Activated T-cell treated with anti-CD3 and anti-CD28 coated beads, Interleukin-2, amount 50 U/mL, for 48 hours (primary cell): ENCODE results near the gene TCOF1.

Experiments used
- DNase-seq, 2 experiments: peaks; one replicate each; pipeline ENCODE4 v3.0.0-alpha.2; 2020

TCOF1 gene, protein sequence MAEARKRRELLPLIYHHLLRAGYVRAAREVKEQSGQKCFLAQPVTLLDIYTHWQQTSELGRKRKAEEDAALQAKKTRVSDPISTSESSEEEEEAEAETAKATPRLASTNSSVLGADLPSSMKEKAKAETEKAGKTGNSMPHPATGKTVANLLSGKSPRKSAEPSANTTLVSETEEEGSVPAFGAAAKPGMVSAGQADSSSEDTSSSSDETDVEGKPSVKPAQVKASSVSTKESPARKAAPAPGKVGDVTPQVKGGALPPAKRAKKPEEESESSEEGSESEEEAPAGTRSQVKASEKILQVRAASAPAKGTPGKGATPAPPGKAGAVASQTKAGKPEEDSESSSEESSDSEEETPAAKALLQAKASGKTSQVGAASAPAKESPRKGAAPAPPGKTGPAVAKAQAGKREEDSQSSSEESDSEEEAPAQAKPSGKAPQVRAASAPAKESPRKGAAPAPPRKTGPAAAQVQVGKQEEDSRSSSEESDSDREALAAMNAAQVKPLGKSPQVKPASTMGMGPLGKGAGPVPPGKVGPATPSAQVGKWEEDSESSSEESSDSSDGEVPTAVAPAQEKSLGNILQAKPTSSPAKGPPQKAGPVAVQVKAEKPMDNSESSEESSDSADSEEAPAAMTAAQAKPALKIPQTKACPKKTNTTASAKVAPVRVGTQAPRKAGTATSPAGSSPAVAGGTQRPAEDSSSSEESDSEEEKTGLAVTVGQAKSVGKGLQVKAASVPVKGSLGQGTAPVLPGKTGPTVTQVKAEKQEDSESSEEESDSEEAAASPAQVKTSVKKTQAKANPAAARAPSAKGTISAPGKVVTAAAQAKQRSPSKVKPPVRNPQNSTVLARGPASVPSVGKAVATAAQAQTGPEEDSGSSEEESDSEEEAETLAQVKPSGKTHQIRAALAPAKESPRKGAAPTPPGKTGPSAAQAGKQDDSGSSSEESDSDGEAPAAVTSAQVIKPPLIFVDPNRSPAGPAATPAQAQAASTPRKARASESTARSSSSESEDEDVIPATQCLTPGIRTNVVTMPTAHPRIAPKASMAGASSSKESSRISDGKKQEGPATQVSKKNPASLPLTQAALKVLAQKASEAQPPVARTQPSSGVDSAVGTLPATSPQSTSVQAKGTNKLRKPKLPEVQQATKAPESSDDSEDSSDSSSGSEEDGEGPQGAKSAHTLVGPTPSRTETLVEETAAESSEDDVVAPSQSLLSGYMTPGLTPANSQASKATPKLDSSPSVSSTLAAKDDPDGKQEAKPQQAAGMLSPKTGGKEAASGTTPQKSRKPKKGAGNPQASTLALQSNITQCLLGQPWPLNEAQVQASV (N-terminal part only)

GRCh38 chr5:150357326-150358260 is at the start of gene TCOF1:
TSS of gene TCOF1 (plus strand) at chr5:150357697. CDS start at chr5:150357747, 50 bp downstream.
- peak; percentile 99 for DNase-seq

DNA sequence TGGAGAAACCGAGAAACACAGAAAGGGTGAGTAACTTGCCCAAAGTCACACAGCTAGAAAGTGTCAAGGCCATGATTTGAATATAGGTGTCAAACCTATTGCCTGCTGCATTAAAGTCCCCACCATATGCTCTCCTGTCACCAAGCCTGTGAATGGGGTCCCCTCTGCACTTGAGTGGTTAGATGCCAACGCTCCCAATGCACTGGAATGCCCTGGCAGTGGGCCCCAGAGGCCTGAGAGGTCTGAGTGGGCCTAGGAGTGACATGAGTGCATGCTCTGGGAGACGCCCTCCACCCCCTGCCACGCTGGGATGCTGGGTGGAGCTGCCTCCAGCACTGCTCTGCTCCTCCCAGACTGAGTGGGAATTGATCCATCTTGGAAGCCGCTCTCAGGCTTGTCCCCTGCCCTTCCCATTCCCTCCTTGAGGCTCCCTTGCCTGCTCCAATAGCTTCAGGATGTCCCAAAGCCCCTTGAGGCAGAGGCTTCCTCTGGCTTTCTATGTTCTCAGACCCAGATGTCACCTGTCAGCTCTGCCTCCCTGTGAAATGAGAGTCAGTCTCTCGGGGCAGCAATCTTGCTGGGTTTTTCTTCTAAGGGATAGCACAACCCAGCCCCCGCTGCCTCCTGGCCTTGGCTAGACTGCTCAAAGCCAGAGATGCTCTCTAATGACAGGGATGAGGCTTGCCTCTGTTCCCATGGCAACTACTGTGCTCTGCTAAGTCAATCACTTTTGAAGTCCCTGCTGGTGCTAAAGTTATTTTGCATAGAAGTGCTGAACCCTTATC is 48.2 kb upstream of the TCOF1 start:
- DNase-seq, result no peak

DNA sequence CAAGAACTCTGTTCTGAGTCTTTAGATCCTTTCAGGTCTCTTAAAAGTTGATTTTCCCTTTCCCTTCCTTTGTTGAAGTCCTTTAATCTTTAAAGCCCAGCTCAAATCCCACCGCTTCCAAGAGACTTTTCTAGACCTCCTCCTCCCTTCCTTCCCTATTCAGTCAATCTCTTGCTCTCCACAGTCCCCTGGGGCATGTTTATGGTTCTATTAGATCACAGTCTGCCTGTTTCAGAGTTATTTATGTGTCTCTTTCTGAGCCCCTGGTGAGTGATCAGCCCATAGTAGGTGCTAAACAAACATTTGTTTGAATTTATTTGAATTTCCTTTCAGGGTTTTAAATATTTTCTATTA is 47.6 kb upstream of the TCOF1 start:
- DNase-seq, result no peak

- DNase-seq, result no peak
These were observed 47.3 kb upstream of the TCOF1 start for GRCh38 chr5:150310246-150310645.

- DNase-seq, result no peak
These were observed 46.3 kb upstream of the TCOF1 start for GRCh38 chr5:150311015-150311692.

GRCh38 chr5:150312518-150312917 is 45.0 kb upstream of the TCOF1 start:
- DNase-seq, result no peak

DNA sequence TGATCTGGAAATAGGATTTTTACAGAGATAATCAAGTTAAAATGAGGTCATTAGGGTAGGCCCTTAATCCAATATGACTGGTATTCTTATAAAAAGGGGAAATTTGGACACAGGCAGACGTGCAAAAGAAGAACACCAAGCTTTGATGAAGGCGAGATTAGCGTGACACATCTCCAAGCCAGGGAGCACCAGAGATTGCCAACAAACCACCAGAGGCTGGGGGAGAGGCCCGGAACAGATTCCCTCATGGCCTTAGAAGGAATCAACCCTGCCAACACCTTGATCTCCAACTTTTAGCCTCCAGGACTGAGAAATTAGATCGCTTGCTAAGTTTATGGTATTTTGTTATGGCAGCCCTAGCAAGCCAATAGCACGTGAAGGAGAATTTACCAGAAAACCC is 44.0 kb upstream of the TCOF1 start:
- DNase-seq, result no peak

DNA sequence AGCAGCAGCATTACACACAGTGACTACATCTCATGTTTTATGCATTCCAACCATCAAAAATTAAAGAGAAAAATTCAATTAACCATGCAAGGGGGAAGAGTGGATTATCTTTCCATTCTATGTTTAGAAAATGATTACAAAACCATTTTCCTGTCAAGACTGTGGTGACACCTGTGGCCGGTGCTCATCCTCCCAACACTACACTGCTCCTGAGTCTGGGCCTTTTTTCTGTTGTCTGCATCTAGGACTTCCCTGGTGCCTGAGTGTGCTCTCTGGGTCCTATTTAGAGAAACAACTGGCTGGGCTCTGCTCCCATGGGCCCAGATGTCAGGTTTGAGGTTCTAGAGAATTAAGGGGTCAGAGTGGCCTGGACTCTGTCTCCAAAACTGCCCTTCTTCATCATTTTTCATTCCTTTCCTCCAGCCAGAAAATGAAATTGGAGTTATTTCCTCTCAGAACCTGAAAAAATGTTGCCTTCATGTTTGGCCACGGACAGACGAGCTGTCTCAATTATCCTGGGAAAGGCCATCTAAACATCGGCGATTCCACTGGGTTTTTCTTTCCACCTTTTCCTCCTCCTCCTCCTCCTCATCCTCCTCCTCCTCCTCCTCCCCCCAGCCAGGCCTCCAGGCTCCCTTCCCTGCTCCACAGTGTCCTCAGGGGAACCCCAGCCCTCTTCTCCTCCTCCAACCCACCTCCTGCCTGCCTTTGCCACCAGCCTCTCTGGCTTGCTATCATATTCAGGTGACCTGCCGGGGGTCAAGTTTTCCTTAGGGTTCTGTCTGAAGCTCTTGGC is 43.4 kb upstream of the TCOF1 start:
- DNase-seq, result no peak

DNA sequence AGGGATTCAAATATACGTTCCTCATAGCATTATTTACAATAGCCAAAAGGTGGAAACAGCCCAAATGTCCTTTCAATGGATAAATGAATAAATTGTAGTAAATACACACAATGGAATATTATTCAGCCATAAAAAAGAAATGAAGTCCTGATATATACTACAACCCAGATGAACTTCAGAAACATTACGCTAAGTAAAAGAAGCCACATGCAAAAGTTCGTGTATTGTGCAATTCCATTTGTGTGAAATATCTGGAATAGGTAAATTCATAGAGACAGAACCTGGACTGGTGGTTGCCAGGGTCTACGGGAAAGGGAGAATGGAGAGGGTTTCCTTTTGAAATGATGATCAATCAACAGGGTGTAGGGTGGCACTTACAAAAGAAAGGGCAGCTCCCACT is 42.3 kb upstream of the TCOF1 start:
- DNase-seq, result no peak

- no peak for DNase-seq
These were observed 41.2 kb upstream of the TCOF1 start for GRCh38 chr5:150316320-150316719.

DNA sequence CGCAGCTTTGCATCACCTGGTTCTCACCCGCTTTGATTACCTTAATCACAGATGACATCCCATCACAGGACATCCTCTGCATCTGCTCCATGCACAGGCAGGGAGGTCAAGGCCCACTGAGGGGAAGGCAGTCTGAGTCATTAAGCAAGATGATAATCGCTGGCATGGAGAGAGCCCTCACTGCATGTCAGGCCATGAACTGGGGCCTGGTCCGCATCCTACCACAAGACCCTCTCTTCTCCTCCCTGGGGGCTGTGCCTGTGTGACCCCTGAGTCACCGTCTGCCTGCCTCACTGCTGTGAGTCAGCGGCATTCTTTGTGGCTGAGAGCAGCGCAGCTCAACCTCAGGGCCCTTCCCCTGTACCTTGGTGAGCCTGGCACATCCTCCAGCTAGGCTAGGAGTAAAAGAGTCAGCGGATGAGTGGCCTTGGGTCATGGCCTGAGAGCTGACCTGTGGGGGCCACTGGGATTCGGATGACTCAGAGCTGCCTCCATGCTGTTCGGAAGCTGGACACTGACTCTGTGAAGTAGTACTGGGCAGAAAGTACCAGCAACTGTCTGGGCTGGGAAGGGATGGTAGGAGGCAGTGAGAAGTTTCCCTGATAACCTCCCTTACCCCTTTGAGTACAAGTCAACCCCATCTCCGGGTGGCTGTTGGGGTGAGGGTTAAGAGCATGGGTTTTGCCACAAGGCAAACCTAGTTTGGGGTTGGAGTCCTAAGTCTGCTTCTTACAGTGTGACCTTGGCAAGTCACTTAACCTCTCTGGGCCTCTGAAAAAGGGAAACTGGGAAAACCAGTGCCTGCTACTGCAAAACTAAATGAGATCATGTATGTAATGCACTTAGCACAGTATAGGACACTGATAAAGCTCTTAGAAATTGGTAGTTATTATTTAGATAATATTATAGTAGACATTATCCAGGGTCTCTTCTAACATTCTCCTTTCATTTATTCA is 40.2 kb upstream of the TCOF1 start:
- peak; percentile 26 to 29 for DNase-seq

DNA sequence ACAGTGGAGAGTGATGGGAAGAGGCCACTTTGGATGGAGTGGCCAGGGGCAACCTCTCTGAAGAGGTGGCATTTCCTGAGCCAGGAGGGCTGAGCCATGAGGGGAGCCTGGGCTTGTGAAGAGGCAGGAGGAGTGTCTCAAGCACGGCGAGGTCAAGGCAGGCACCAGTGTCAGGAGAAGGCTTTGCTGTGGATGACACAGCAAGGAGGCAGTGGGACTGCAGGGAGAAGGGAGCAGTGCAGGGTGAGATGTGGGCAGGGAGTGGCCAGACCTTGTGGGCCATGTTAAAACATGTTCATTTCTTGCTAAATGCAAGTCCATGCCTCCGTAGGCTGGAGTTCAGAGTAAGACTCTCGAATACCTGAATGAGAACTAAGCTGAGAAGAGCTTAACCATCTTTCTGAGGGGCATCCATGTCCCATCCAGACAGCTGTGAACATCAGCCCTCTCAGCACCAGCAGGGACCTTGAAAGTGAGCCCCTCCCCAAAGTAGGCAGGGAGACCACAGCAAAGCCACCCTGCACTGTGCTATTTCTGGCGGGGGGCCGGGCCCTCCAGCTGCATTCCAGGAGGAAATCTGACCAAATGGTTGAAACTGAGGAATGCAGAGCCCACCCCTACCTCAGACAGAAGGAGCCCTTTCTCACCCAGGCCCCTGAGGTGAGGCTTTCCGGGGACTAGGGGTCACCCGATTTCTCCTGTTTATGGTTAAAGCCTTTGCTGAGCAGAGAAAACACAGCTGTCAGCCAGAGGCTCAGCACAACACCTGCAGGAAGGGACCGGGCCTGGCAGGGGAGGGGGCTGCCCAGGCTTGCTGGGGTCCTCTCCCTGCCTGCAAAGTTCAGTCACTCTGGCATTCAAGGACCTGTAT is 38.6 kb upstream of the TCOF1 start:
- no peak for DNase-seq

DNA sequence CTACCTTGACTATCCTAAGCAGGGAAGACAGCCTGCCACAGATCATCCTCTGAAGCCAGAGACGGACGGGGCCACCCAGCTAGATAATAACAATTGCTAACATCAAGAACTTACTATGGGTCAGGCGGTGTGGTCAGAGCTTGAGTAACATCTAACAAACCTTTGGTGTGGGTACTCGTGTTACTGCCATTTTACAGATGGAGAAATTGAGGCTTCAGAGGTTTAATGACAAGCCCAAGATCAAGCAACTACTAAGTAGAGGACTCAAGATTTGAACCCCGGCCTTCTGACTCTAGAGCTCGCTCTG is 38.1 kb upstream of the TCOF1 start:
- no peak for DNase-seq

DNA sequence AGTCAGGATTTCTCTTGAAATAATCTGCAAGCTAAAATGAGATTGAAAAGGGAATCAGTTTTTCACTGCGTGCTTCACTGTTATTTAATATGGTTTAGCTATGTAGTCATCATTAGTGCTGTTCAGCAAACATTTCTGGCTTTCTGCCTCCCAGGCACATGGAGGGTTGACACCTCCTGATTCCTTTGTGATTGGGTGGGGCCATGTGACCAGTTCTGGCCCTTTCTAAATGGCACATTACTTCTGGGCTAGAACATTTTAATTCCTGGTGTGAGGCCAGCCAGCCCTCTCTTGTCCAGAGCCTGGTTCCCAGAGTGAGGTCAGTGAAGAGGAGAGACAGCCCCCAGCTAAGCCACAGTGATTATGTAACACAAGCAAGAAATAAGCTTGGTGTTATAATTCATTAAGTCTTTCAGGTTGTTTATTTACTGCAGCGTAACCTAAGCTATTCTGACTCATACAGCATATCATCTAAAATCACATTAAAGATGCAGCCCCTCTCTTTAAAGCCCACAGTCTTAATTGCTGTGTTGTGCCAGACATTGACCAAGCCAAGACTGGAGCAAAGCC is 37.4 kb upstream of the TCOF1 start:
- no peak for DNase-seq

DNA sequence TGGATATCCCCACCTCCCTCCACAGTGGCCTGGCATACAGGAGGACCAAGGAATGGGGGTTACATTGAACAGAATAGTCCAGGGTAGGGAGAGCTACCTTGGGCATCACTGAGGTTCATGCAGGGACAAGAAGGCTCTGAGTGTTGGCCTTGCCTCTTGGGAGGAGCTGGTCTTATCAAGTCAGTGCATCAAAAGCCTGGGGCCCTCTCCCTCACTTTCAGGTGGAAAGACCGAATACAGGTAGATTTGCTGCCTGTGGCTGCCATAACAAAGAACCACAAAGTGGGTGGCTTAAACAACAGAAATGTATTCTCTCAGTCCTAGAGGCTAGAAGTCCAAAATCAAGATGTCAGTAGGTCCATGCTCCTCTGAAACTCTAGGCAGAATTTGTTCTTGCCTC is 36.3 kb upstream of the TCOF1 start:
- DNase-seq, result no peak

GRCh38 chr5:150321784-150322183 is 35.7 kb upstream of the TCOF1 start:
- no peak for DNase-seq

DNA sequence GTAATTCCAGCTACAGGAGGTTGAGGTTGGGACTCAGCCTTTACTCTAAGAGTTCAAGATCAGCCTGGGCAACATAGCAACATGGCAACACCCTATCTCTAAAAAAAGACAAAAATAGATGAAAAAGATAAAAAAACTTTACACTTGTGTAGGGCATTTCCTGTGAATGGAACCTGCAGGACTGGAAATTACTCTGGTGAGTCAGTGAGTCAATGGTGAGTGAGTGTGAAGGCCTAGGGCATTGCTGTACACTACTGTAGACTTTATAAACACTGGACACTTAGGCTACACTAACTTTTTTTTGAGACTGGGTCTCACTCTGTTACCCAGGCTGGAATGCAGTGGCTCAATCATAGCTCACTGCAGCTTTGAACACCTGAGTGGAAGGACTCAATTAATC is 35.3 kb upstream of the TCOF1 start:
- DNase-seq, result no peak
